Kidney (tissue), 14 donors: ENCODE data around the gene PTPRH. TPM values are rescaled to one million over a fixed set of nuclear protein-coding genes. Genes with fewer than 3 reads are reported as not detected.

ENCODE experiments used
- DNase-seq, 5 donors: peaks; one replicate each; pipeline ENCODE4 v3.0.0-alpha.2; 2013 to 2020
- FAIRE-seq: peaks from 2 replicates; lab custom pipeline; 2012; peaks lifted over from hg19 to GRCh38; lab: Jason Lieb, UNC
- H3K27ac ChIP-seq, 2 donors: one replicate each; pipeline ENCODE4 v1.7.0; 2013; ENCODE audit warnings: low read depth in 2 of 2, low read length in 2 of 2, inconsistent platforms in 1 of 2
- H3K27me3 ChIP-seq: one replicate; pipeline ENCODE4 v1.7.1; 2013; ENCODE audit warnings: low read length, inconsistent platforms; ENCODE audit not compliant: control insufficient read depth, insufficient read depth
- H3K36me3 ChIP-seq, 3 donors: one replicate each; pipeline versions ENCODE4 v1.7.0 to v1.7.1; 2013; ENCODE audit warnings: low read length in 3 of 3, control low read depth in 1 of 3, inconsistent platforms in 1 of 3; ENCODE audit not compliant: insufficient read depth in 3 of 3, control insufficient read depth in 2 of 3
- H3K4me1 ChIP-seq, 3 donors: one replicate each; pipeline versions ENCODE4 v1.7.0 to v1.7.1; 2013; ENCODE audit warnings: low read length in 3 of 3, inconsistent platforms in 1 of 3, low read depth in 1 of 3; ENCODE audit not compliant: control insufficient read depth in 2 of 3, insufficient read depth in 2 of 3
- H3K4me3 ChIP-seq, 3 donors: one replicate each; pipeline versions ENCODE4 v1.7.0 to v1.8.1; 2013; ENCODE audit warnings: low read length in 3 of 3, control low read depth in 1 of 3, inconsistent platforms in 1 of 3
- H3K9ac ChIP-seq, 3 donors: one replicate each; pipeline versions ENCODE4 v1.7.0 to v1.7.1; 2013; ENCODE audit warnings: low read length in 3 of 3, control low read depth in 1 of 3, inconsistent platforms in 1 of 3
- H3K9me3 ChIP-seq, 3 donors: one replicate each; pipeline versions ENCODE4 v1.7.0 to v1.7.1; 2013; ENCODE audit warnings: low read length in 3 of 3, control low read depth in 1 of 3, inconsistent platforms in 1 of 3; ENCODE audit not compliant: control insufficient read depth in 2 of 3, insufficient read depth in 1 of 3
- CTCF ChIP-seq: IDR thresholded peaks from 3 replicates; pipeline ENCODE4 v1.5.1; 2012; ENCODE audit warnings: mild to moderate bottlenecking, moderate library complexity, borderline replicate concordance; ENCODE audit not compliant: insufficient read depth; ENCODE audit errors: extremely low read depth
- intact Hi-C: fragments of 100-400 bp; cut with DNase I; formaldehyde crosslinking; loops from one replicate; pipeline ENCODE4 v1.11.1; 2022
- polyA plus RNA-seq: library from polyadenylated mRNA; stranded (reverse); fragments of 350-450 nt; fragmentation: Illumina TruSeq; extraction: RNeasy Lipid Tissue Mini Kit (QIAGEN cat#74804); gene quantifications from one replicate; pipeline ENCODE4 v1.2.3, GENCODE V29; 2014; ENCODE audit warnings: low read depth, low replicate concordance; ENCODE audit not compliant: insufficient read depth
- total RNA-seq: library from RNA; stranded (reverse); fragmentation: NEBNext Ultra II Directional; extraction: Animal tissue kit (Norgen Biotek cat#: 25700); gene quantifications from one replicate; pipeline ENCODE4 v1.2.1, GENCODE V29; 2021
- donor health status: control.
- donor health status: control.
- donor health status: control.
- donor health status: control.
- donor health status: control.
- donor health status: DM: yes; HTN: yes; CAD: no.
- donor health status: Normal renal cell carcinoma (clear cell type).

The PTPRH gene
- total and polyA plus RNA-seq, 2 donors from 2014 or later = 2.8 TPM; not detected in 1

- DNase-seq (no peak), FAIRE-seq (no peak)
- Histone ChIP-seq H3K4me1 (no peaks in the 10 kb centered on the region), H3K27ac (no peak overlapping the region), H3K27me3 (no peaks in the 10 kb centered on the region), H3K36me3 (peaks cover 5 to 69% (median 49%) of the 10 kb centered on the region in 3 donors), H3K4me3 (no peak overlapping the region), H3K9ac (no peak overlapping the region), H3K9me3 (no peaks in the 10 kb centered on the region)
- no peak for TF ChIP-seq CTCF
- intact Hi-C loops = no loop called here
Measured at GRCh38 chr19:55240713-55241020, 31.4 kb upstream of the PTPRH start.

GRCh38 chr19:55239004-55239403 lies 29.7 kb upstream of the PTPRH start:
- FAIRE-seq = no peak
- DNase-seq = no peak
- H3K36me3 ChIP-seq = peaks cover 8 to 71% (median 45%) of the 10 kb centered on the region in 3 donors

GRCh38 chr19:55238030-55238429 lies 28.7 kb upstream of the PTPRH start:
- Histone ChIP-seq H3K27ac (no peak overlapping the region), H3K4me3 (no peak overlapping the region), H3K9me3 (no peaks in the 10 kb centered on the region), H3K27me3 (no peaks in the 10 kb centered on the region), H3K4me1 (no peaks in the 10 kb centered on the region), H3K36me3 (peaks cover 8 to 70% (median 41%) of the 10 kb centered on the region in 3 donors), H3K9ac (no peak overlapping the region)
- no peak for DNase-seq
- no peak for FAIRE-seq
- intact Hi-C loops = no loop called here
- no peak for TF ChIP-seq CTCF

More at GRCh38 chr19:55239004-55239403, 29.7 kb upstream of the PTPRH start:
- Histone ChIP-seq H3K9me3 (no peaks in the 10 kb centered on the region), H3K4me1 (no peaks in the 10 kb centered on the region), H3K27ac (no peak overlapping the region), H3K9ac (no peak overlapping the region), H3K4me3 (no peak overlapping the region), H3K27me3 (no peaks in the 10 kb centered on the region)
- intact Hi-C loops = no loop called here
- TF ChIP-seq CTCF = no peak

GRCh38 chr19:55232986-55233385 lies 23.7 kb upstream of the PTPRH start:
- Histone ChIP-seq H3K4me3 (no peak overlapping the region), H3K27ac (no peak overlapping the region), H3K36me3 (peaks cover 10 to 43% (median 21%) of the 10 kb centered on the region in 3 donors), H3K27me3 (no peaks in the 10 kb centered on the region), H3K9ac (no peak overlapping the region), H3K9me3 (no peaks in the 10 kb centered on the region), H3K4me1 (peaks cover 0 to 4% (median 3%) of the 10 kb centered on the region in 3 donors)
- intact Hi-C loops = no loop called here
- FAIRE-seq (no peak), DNase-seq (no peak)
- no peak for TF ChIP-seq CTCF
